ENCODE data around the gene HTR2B. TPM values are rescaled to one million over a fixed set of nuclear protein-coding genes. Genes with fewer than 3 reads are reported as not detected.
"Not testable (repeated sequence)": the region's sequence is repeated elsewhere in the genome, so short reads cannot be mapped to it uniquely, and the experiment has no call there.

HTR2B gene
- total RNA-seq, 2 experiments from 2014 or later, result not detected

GRCh38 chr2:231144896-231145295 is 20.1 kb upstream of the HTR2B start:
- H4K20me1 ChIP-seq (ENCODE audit: insufficient read depth, low read length), result no peaks in the 10 kb centered on the region
- BruUV-seq (replicated peaks), result no TSS peak
- intact Hi-C loops (cut with micrococcal nuclease; ENCODE audit: unreplicated experiment), result no loop called here

GRCh38 chr2:231140808-231141207 is 16.0 kb upstream of the HTR2B start:
- POLR2A ChIA-PET, result interaction anchor here (0.5 to 1.1 kb wide), 3 partner anchors 10 to 13 kb away, joined by 3 to 6 read pairs (median 4); no protein-coding TSS in a partner anchor
- BruUV-seq (replicated peaks); H2AFZ ChIP-seq (ENCODE audit: low read length); DNase-seq (ENCODE audit: low spot score); H3K4me3 ChIP-seq (ENCODE audit: low read depth, low read length, poor library complexity, severe bottlenecking); H3K4me2 ChIP-seq (ENCODE audit: low read length); H4K20me1 ChIP-seq (ENCODE audit: insufficient read depth, low read length); H3K9me3 ChIP-seq (ENCODE audit: low read length); H3K79me2 ChIP-seq (ENCODE audit: insufficient read depth, low read depth, low read length); intact Hi-C loops (cut with micrococcal nuclease; ENCODE audit: unreplicated experiment); H3K27ac ChIP-seq (ENCODE audit: low read depth, low read length, poor library complexity, severe bottlenecking); H3K9me2 ChIP-seq (ENCODE audit: insufficient read depth, low read length); H3K4me1 ChIP-seq (ENCODE audit: insufficient read depth, low read length, poor library complexity, severe bottlenecking); CTCF ChIA-PET (ENCODE audit: unreplicated experiment): not testable (repeated sequence)
- peaks cover 34% of the 10 kb centered on the region for H3K36me3 ChIP-seq (ENCODE audit: insufficient read depth, low read length)

More at GRCh38 chr2:231144896-231145295, 20.1 kb upstream of the HTR2B start:
- ChIA-PET POLR2A (no interaction called here), CTCF (ENCODE audit: unreplicated experiment) (no interaction called here)
- H3K79me2 ChIP-seq (ENCODE audit: insufficient read depth, low read depth, low read length), result no peaks in the 10 kb centered on the region
- H3K4me1 ChIP-seq (ENCODE audit: insufficient read depth, low read length, poor library complexity, severe bottlenecking), result peaks cover 7% of the 10 kb centered on the region
- H3K4me3 ChIP-seq (ENCODE audit: low read depth, low read length, poor library complexity, severe bottlenecking), result no peak overlapping the region
- H3K4me2 ChIP-seq (ENCODE audit: low read length), result no peak overlapping the region
- TF ChIP-seq EZH2phosphoT487 (IDR thresholded peaks at IDR 0.05; ENCODE audit: borderline replicate concordance, low read depth, low read length), result no peak
- no peak for TF ChIP-seq CTCF (conservative IDR thresholded peaks at IDR 0.05; ENCODE audit: low read length)
- no peak overlapping the region for H2AFZ ChIP-seq (ENCODE audit: low read length)
- H3K9me2 ChIP-seq (ENCODE audit: insufficient read depth, low read length), result no peaks in the 10 kb centered on the region
- no peaks in the 10 kb centered on the region for H3K9me3 ChIP-seq (ENCODE audit: low read length)
- peaks cover 61% of the 10 kb centered on the region for H3K36me3 ChIP-seq (ENCODE audit: insufficient read depth, low read length)
- DNase-seq (ENCODE audit: low spot score), result no peak
- H3K27ac ChIP-seq (ENCODE audit: low read depth, low read length, poor library complexity, severe bottlenecking), result no peak overlapping the region

GRCh38 chr2:231139796-231140195 is 15.0 kb upstream of the HTR2B start:
- Histone ChIP-seq H3K27ac (ENCODE audit: low read depth, low read length, poor library complexity, severe bottlenecking) (no peak overlapping the region), H3K9me2 (ENCODE audit: insufficient read depth, low read length) (no peaks in the 10 kb centered on the region), H3K9me3 (ENCODE audit: low read length) (no peaks in the 10 kb centered on the region), H3K36me3 (ENCODE audit: insufficient read depth, low read length) (peaks cover 30% of the 10 kb centered on the region; the same call in 1 of the 2 replicates), H4K20me1 (ENCODE audit: insufficient read depth, low read length) (no peaks in the 10 kb centered on the region), H3K4me2 (ENCODE audit: low read length) (no peak overlapping the region), H2AFZ (ENCODE audit: low read length) (no peak overlapping the region), H3K79me2 (ENCODE audit: insufficient read depth, low read depth, low read length) (no peaks in the 10 kb centered on the region), H3K4me3 (ENCODE audit: low read depth, low read length, poor library complexity, severe bottlenecking) (no peak overlapping the region), H3K4me1 (ENCODE audit: insufficient read depth, low read length, poor library complexity, severe bottlenecking) (peaks cover 14% of the 10 kb centered on the region)
- TF ChIP-seq CTCF (conservative IDR thresholded peaks at IDR 0.05; ENCODE audit: low read length), result no peak
- no peak for TF ChIP-seq EZH2phosphoT487 (IDR thresholded peaks at IDR 0.05; ENCODE audit: borderline replicate concordance, low read depth, low read length)
- BruUV-seq (replicated peaks), result no TSS peak
- ChIA-PET POLR2A (no interaction called here), CTCF (ENCODE audit: unreplicated experiment) (no interaction called here)
- intact Hi-C loops (cut with micrococcal nuclease; ENCODE audit: unreplicated experiment), result no loop called here
- DNase-seq (ENCODE audit: low spot score), result no peak
